ENCODE measurements around the gene VWF. TPM values are rescaled to one million over a fixed set of nuclear protein-coding genes. Genes with fewer than 3 reads are reported as not detected.
A peak's percentile ranks its signal among the peaks of the same experiment; 100 is the strongest.

Gene VWF
- total RNA-seq, 1 donor from 2014 or later = 468 TPM

- Histone ChIP-seq H3K9me3 (no peaks in the 10 kb centered on the region), H3K27ac (no peak overlapping the region), H3K4me1 (no peaks in the 10 kb centered on the region), H3K27me3 (ENCODE audit: low read depth) (peaks cover 3% of the 10 kb centered on the region), H3K36me3 (peaks cover 32% of the 10 kb centered on the region), H3K4me3 (no peak overlapping the region)
- no peak for ATAC-seq
- intact Hi-C loops (cut with DNase I) = no loop called here
- no peak for DNase-seq
- TF ChIP-seq, protein P1, sequence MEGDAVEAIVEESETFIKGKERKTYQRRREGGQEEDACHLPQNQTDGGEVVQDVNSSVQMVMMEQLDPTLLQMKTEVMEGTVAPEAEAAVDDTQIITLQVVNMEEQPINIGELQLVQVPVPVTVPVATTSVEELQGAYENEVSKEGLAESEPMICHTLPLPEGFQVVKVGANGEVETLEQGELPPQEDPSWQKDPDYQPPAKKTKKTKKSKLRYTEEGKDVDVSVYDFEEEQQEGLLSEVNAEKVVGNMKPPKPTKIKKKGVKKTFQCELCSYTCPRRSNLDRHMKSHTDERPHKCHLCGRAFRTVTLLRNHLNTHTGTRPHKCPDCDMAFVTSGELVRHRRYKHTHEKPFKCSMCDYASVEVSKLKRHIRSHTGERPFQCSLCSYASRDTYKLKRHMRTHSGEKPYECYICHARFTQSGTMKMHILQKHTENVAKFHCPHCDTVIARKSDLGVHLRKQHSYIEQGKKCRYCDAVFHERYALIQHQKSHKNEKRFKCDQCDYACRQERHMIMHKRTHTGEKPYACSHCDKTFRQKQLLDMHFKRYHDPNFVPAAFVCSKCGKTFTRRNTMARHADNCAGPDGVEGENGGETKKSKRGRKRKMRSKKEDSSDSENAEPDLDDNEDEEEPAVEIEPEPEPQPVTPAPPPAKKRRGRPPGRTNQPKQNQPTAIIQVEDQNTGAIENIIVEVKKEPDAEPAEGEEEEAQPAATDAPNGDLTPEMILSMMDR (IDR thresholded peaks at IDR 0.05) = no peak
Measured at GRCh38 chr12:5969156-5969973, 155.1 kb downstream of the VWF start.

GRCh38 chr12:5967645-5968415, 156.6 kb downstream of the VWF start:
- intact Hi-C loops (cut with DNase I) = no loop called here
- Histone ChIP-seq H3K4me1 (no peaks in the 10 kb centered on the region), H3K4me3 (no peak overlapping the region), H3K36me3 (peaks cover 32% of the 10 kb centered on the region), H3K27me3 (ENCODE audit: low read depth) (peaks cover 3% of the 10 kb centered on the region), H3K9me3 (no peaks in the 10 kb centered on the region), H3K27ac (no peak overlapping the region)
- no peak for ATAC-seq
- TF ChIP-seq, protein P1 (IDR thresholded peaks at IDR 0.05) = no peak
- DNase-seq = no peak

GRCh38 chr12:5966486-5967095, 157.9 kb downstream of the VWF start:
- Histone ChIP-seq H3K27me3 (ENCODE audit: low read depth) (peaks cover 3% of the 10 kb centered on the region), H3K4me1 (no peaks in the 10 kb centered on the region), H3K9me3 (no peaks in the 10 kb centered on the region), H3K4me3 (no peak overlapping the region), H3K36me3 (peaks cover 27% of the 10 kb centered on the region), H3K27ac (no peak overlapping the region)
- DNase-seq (no peak), ATAC-seq (no peak)
- TF ChIP-seq, protein P1 (IDR thresholded peaks at IDR 0.05) = no peak
- intact Hi-C loops (cut with DNase I) = no loop called here

DNA sequence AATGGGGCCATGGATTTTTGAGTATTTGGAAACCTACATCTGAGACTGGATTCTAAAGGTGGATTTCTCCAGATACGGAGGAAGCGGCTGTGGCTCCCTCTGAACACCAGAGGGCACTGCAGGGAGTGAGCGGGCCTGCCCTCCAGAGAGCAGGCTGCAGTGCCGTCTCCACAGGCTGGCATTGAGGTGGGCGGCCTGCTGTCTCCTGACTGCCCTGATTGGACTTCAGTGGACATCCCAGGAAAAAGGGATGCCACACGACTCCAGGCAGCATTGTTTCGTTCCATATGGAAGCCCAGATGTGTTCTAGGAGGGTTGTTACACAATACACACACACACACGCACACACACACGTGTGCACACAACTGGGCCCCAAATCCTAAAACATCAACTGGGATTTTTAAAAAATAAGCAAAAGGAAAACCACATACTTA, 158.5 kb downstream of the VWF start:
- H3K4me1 ChIP-seq = no peaks in the 10 kb centered on the region
- DNase-seq = peak; percentile 70
- peak; percentile 79 to 83 for ATAC-seq
- TF ChIP-seq, protein P1 (IDR thresholded peaks at IDR 0.05) = peak; percentile 76
- no peak overlapping the region for H3K4me3 ChIP-seq
- intact Hi-C loops (cut with DNase I) = no loop called here
- H3K9me3 ChIP-seq = no peaks in the 10 kb centered on the region
- H3K27me3 ChIP-seq (ENCODE audit: low read depth) = peaks cover 3% of the 10 kb centered on the region
- H3K27ac ChIP-seq = no peak overlapping the region
- peaks cover 21% of the 10 kb centered on the region for H3K36me3 ChIP-seq

All from lower lobe of right lung (tissue), 2 donors.